Trophoblast cell (in vitro differentiated cells and primary cell): ENCODE data around the gene EPS8L3. TPM values are rescaled to one million over a fixed set of nuclear protein-coding genes. Genes with fewer than 3 reads are reported as not detected.

ENCODE experiments used
- DNase-seq, 2 donors: peaks; one replicate each; pipeline ENCODE4 v3.0.0-alpha.2; 2016
- H2AFZ ChIP-seq: 2 replicates; pipeline ENCODE4 v1.6.1; 2013; ENCODE audit warnings: low read length, moderate library complexity, mild to moderate bottlenecking; ENCODE audit not compliant: insufficient read depth, poor library complexity
- H2AK5ac ChIP-seq: 2 replicates; pipeline ENCODE4 v1.6.1; 2013; ENCODE audit warnings: mild to moderate bottlenecking, low read length
- H2BK120ac ChIP-seq: 2 replicates; pipeline ENCODE4 v1.6.1; 2013; ENCODE audit warnings: low read length, mild to moderate bottlenecking, moderate library complexity; ENCODE audit not compliant: insufficient read depth, poor library complexity
- H2BK12ac ChIP-seq: 2 replicates; pipeline ENCODE4 v1.6.1; 2013; ENCODE audit warnings: mild to moderate bottlenecking, low read length, moderate library complexity
- H2BK5ac ChIP-seq: 2 replicates; pipeline ENCODE4 v1.6.1; 2013; ENCODE audit warnings: low read length, low read depth, moderate library complexity, mild to moderate bottlenecking; ENCODE audit not compliant: poor library complexity
- H3K14ac ChIP-seq: 2 replicates; pipeline ENCODE4 v1.6.1; 2013; ENCODE audit warnings: mild to moderate bottlenecking, low read length
- H3K18ac ChIP-seq: 2 replicates; pipeline ENCODE4 v1.6.1; 2013; ENCODE audit warnings: mild to moderate bottlenecking, low read length
- H3K23ac ChIP-seq: 2 replicates; pipeline ENCODE4 v1.6.1; 2013; ENCODE audit warnings: low read length
- H3K27ac ChIP-seq: 2 replicates; pipeline ENCODE4 v1.5.1; 2013; ENCODE audit warnings: low read depth, mild to moderate bottlenecking, inconsistent platforms, low read length, moderate library complexity
- H3K27me3 ChIP-seq: 2 replicates; pipeline ENCODE4 v1.6.1; 2013; ENCODE audit warnings: inconsistent platforms, mild to moderate bottlenecking, low read length, moderate library complexity; ENCODE audit not compliant: insufficient read depth
- H3K36me3 ChIP-seq, 2 experiments: 1 replicate in 1 of 2; 2 replicates in 1 of 2; pipeline ENCODE4 v1.6.1; 2013; ENCODE audit warnings: low read length in 2 of 2, mild to moderate bottlenecking in 2 of 2, moderate library complexity in 1 of 2; ENCODE audit not compliant: insufficient read depth in 2 of 2, control insufficient read depth in 1 of 2
- H3K4ac ChIP-seq: 2 replicates; pipeline ENCODE4 v1.6.1; 2013; ENCODE audit warnings: low read depth, mild to moderate bottlenecking, low read length, moderate library complexity
- H3K4me1 ChIP-seq, 2 experiments: 1 replicate in 1 of 2; 2 replicates in 1 of 2; pipeline ENCODE4 v1.6.1; 2013; ENCODE audit warnings: low read length in 2 of 2, mild to moderate bottlenecking in 2 of 2, moderate library complexity in 1 of 2; ENCODE audit not compliant: insufficient read depth in 2 of 2, control insufficient read depth in 1 of 2
- H3K4me2 ChIP-seq: 2 replicates; pipeline ENCODE4 v1.6.1; 2013; ENCODE audit warnings: inconsistent platforms, mild to moderate bottlenecking, low read length, moderate library complexity
- H3K4me3 ChIP-seq: 2 replicates; pipeline ENCODE4 v1.5.1; 2013; ENCODE audit warnings: mild to moderate bottlenecking, low read depth, low read length, inconsistent platforms
- H3K79me1 ChIP-seq: one replicate; pipeline ENCODE4 v1.6.1; 2013; ENCODE audit warnings: low read length
- H3K79me2 ChIP-seq: 2 replicates; pipeline ENCODE4 v1.6.1; 2013; ENCODE audit warnings: low read length, mild to moderate bottlenecking; ENCODE audit not compliant: control insufficient read depth, insufficient read depth, poor library complexity
- H3K9ac ChIP-seq: 2 replicates; pipeline ENCODE4 v1.6.1; 2013; ENCODE audit warnings: mild to moderate bottlenecking, low read length
- H3K9me3 ChIP-seq: 2 replicates; pipeline ENCODE4 v1.6.1; 2013; ENCODE audit warnings: low read depth, mild to moderate bottlenecking, control low read depth, inconsistent platforms, low read length; ENCODE audit not compliant: insufficient read depth
- H4K12ac ChIP-seq: 2 replicates; pipeline ENCODE4 v1.6.1; 2013; ENCODE audit warnings: low read depth, mild to moderate bottlenecking, low read length, moderate library complexity
- H4K8ac ChIP-seq: 2 replicates; pipeline ENCODE4 v1.6.1; 2013; ENCODE audit warnings: low read depth, mild to moderate bottlenecking, low read length, moderate library complexity
- H4K91ac ChIP-seq: one replicate; pipeline ENCODE4 v1.6.1; 2013; ENCODE audit warnings: low read depth, mild to moderate bottlenecking, low read length, moderate library complexity
- WGBS: extraction: QIAGEN DNeasy Blood & Tissue Kit; methylation state at CpG from one replicate; pipeline ENCODE4 v1.1.7; 2013; ENCODE audit warnings: missing lambda C conversion rate; ENCODE audit not compliant: insufficient read length, insufficient coverage; ENCODE audit errors: extremely low coverage; 5-methylcytosine and 5-hydroxymethylcytosine counted together
- polyA plus RNA-seq: library from polyadenylated mRNA; stranded (reverse); fragments of 200-250 nt; gene quantifications from 2 replicates; pipeline ENCODE4 v1.2.3, GENCODE V29; 2013

The EPS8L3 gene
- polyA plus RNA-seq: not detected in 2 replicates

- DNase-seq: no peak
- peak within 1 kb of the TSS; percentile 47 for H2AK5ac ChIP-seq
- H4K91ac ChIP-seq: peak within 1 kb of the TSS; percentile 30
- H2BK12ac ChIP-seq: peak within 1 kb of the TSS; percentile 27
- no peak within 1 kb of the TSS for H2BK120ac ChIP-seq
- H3K79me1 ChIP-seq: peaks cover 5% of the 10 kb centered on the region
- H2BK5ac ChIP-seq: no peak within 1 kb of the TSS
- no peaks in the 10 kb centered on the region for H3K27me3 ChIP-seq
- H4K8ac ChIP-seq: no peak within 1 kb of the TSS
- no peaks in the 10 kb centered on the region for H3K79me2 ChIP-seq
- H3K18ac ChIP-seq: peak within 1 kb of the TSS; percentile 21
- H3K4me3 ChIP-seq: no peak within 1 kb of the TSS
- H3K27ac ChIP-seq: no peak within 1 kb of the TSS
- no peak within 1 kb of the TSS for H3K4ac ChIP-seq
- H2AFZ ChIP-seq: no peak within 1 kb of the TSS
- H3K14ac ChIP-seq: peak within 1 kb of the TSS; percentile 40
- H3K23ac ChIP-seq: no peak within 1 kb of the TSS
- H3K9me3 ChIP-seq: peaks cover 3% of the 10 kb centered on the region
- peaks cover 21 to 23% of the 10 kb centered on the region in 2 experiments for H3K4me1 ChIP-seq
- no peak within 1 kb of the TSS for H4K12ac ChIP-seq
- H3K36me3 ChIP-seq: no peaks in the 10 kb centered on the region
- H3K9ac ChIP-seq: no peak within 1 kb of the TSS
- no peak within 1 kb of the TSS for H3K4me2 ChIP-seq
- no CpG with 5 or more reads among the region's 11 CpGs for WGBS
These were observed at the start of gene EPS8L3 for GRCh38 chr1:109763646-109764415. EPS8L3 (minus strand) TSS chr1:109763923; CDS start chr1:109761749, 2,174 bp downstream.

- Histone ChIP-seq H2BK120ac (no peak overlapping the region), H3K27ac (no peak overlapping the region), H3K4me3 (no peak overlapping the region), H3K79me2 (no peaks in the 10 kb centered on the region), H3K4ac (no peak overlapping the region), H3K23ac (no peak overlapping the region), H4K8ac (no peak overlapping the region), H2AFZ (no peak overlapping the region), H4K12ac (no peak overlapping the region), H3K14ac (no peak overlapping the region), H2BK5ac (no peak overlapping the region), H3K27me3 (no peaks in the 10 kb centered on the region), H3K79me1 (no peaks in the 10 kb centered on the region), H2AK5ac (no peak overlapping the region), H3K4me2 (no peak overlapping the region), H3K9me3 (peaks cover 6% of the 10 kb centered on the region), H3K9ac (no peak overlapping the region), H3K18ac (no peak overlapping the region), H4K91ac (no peak overlapping the region), H3K4me1 (peaks cover 2 to 5% of the 10 kb centered on the region in 2 experiments), H2BK12ac (no peak overlapping the region), H3K36me3 (peaks cover 0 to 3% of the 10 kb centered on the region in 2 experiments)
- WGBS: no CpG with 5 or more reads among the region's 1 CpG
- DNase-seq: no peak
These were observed 49.1 kb upstream of the EPS8L3 start for GRCh38 chr1:109812691-109813393.

GRCh38 chr1:109808703-109809102 lies 45.0 kb upstream of the EPS8L3 start:
- Histone ChIP-seq H3K4ac (no peak overlapping the region), H2AK5ac (no peak overlapping the region), H2AFZ (no peak overlapping the region), H4K91ac (no peak overlapping the region), H3K9me3 (no peaks in the 10 kb centered on the region), H3K4me1 (peaks cover 2 to 8% of the 10 kb centered on the region in 2 experiments), H4K12ac (no peak overlapping the region), H2BK5ac (no peak overlapping the region), H3K4me2 (no peak overlapping the region), H2BK12ac (no peak overlapping the region), H3K27me3 (no peaks in the 10 kb centered on the region), H3K4me3 (peak overlapping the region; percentile 5), H4K8ac (no peak overlapping the region), H3K36me3 (no peaks in the 10 kb centered on the region), H3K14ac (no peak overlapping the region), H3K79me2 (no peaks in the 10 kb centered on the region), H3K9ac (no peak overlapping the region), H3K27ac (no peak overlapping the region), H3K23ac (no peak overlapping the region), H3K79me1 (no peaks in the 10 kb centered on the region), H3K18ac (no peak overlapping the region), H2BK120ac (no peak overlapping the region)
- no peak for DNase-seq
- no CpG with 5 or more reads among the region's 6 CpGs for WGBS

GRCh38 chr1:109807822-109808680 lies 44.3 kb upstream of the EPS8L3 start:
- Histone ChIP-seq H3K79me1 (no peaks in the 10 kb centered on the region), H2AK5ac (no peak overlapping the region), H3K9ac (no peak overlapping the region), H2BK120ac (no peak overlapping the region), H3K27ac (no peak overlapping the region), H2AFZ (no peak overlapping the region), H3K23ac (no peak overlapping the region), H3K4me1 (peaks cover 2 to 8% of the 10 kb centered on the region in 2 experiments), H3K4me3 (no peak overlapping the region), H3K9me3 (no peaks in the 10 kb centered on the region), H3K4me2 (no peak overlapping the region), H2BK12ac (no peak overlapping the region), H3K18ac (no peak overlapping the region), H2BK5ac (no peak overlapping the region), H4K91ac (no peak overlapping the region), H3K79me2 (no peaks in the 10 kb centered on the region), H3K36me3 (no peaks in the 10 kb centered on the region), H3K4ac (no peak overlapping the region), H3K14ac (no peak overlapping the region), H4K8ac (no peak overlapping the region), H3K27me3 (no peaks in the 10 kb centered on the region), H4K12ac (no peak overlapping the region)
- peak; percentile 16 to 43 for DNase-seq
- no CpG with 5 or more reads among the region's 6 CpGs for WGBS
